ENCODE measurements around the gene TADA2A.
A peak's percentile ranks its signal among the peaks of the same experiment; 100 is the strongest.
"Not testable (repeated sequence)": the region's sequence is repeated elsewhere in the genome, so short reads cannot be mapped to it uniquely, and the experiment has no call there.

The TADA2A gene

DNA sequence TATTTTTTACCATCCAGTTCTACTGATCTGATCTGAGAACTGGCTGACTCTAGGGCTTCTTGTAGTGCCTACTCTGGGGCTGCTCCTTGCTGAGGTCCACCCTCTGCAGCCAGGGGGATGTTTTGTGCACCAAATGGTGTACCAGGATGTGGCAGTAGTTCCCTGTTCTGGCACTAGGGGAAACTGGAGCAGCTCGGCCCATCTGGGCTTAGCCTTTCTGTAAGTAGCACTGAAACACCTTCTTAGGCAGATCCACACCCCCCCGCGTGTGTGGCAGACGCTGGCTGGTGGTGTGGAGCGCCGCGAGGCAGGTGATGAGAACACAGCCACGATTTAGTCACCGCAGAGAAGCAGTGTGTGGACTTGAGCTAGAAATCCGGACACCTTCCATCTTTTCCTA, 100.0 kb downstream of the TADA2A start:
- no peak overlapping the region for H3K4me3 ChIP-seq (ENCODE audit: low read length)
- no peaks in the 10 kb centered on the region; the same call in 1 of the 2 replicates for H4K20me1 ChIP-seq (ENCODE audit: control insufficient read depth, insufficient read depth, low read depth, low read length)
- no peaks in the 10 kb centered on the region for H3K36me3 ChIP-seq (ENCODE audit: control insufficient read depth, low read length)
- no peaks in the 10 kb centered on the region for H3K4me1 ChIP-seq (ENCODE audit: control insufficient read depth, low read length)
- TF ChIP-seq EZH2phosphoT487 (IDR thresholded peaks at IDR 0.05; ENCODE audit: borderline replicate concordance, low read length) = no peak
- TF ChIP-seq, protein P1, sequence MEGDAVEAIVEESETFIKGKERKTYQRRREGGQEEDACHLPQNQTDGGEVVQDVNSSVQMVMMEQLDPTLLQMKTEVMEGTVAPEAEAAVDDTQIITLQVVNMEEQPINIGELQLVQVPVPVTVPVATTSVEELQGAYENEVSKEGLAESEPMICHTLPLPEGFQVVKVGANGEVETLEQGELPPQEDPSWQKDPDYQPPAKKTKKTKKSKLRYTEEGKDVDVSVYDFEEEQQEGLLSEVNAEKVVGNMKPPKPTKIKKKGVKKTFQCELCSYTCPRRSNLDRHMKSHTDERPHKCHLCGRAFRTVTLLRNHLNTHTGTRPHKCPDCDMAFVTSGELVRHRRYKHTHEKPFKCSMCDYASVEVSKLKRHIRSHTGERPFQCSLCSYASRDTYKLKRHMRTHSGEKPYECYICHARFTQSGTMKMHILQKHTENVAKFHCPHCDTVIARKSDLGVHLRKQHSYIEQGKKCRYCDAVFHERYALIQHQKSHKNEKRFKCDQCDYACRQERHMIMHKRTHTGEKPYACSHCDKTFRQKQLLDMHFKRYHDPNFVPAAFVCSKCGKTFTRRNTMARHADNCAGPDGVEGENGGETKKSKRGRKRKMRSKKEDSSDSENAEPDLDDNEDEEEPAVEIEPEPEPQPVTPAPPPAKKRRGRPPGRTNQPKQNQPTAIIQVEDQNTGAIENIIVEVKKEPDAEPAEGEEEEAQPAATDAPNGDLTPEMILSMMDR (IDR thresholded peaks at IDR 0.05; ENCODE audit: low read depth, low read length, poor library complexity, severe bottlenecking) = peak; percentile 25
- H3F3A ChIP-seq (ENCODE audit: control insufficient read depth, insufficient read depth) = no peaks in the 10 kb centered on the region
- peaks cover 30% of the 10 kb centered on the region for H3K79me2 ChIP-seq (ENCODE audit: control insufficient read depth, low read length)
- H3K27me3 ChIP-seq (ENCODE audit: control insufficient read depth, low read length) = no peaks in the 10 kb centered on the region
- H3K9me2 ChIP-seq (replicated peaks; ENCODE audit: control insufficient read depth, low read length) = no peaks in the 10 kb centered on the region
- no peak overlapping the region for H3K4me2 ChIP-seq (ENCODE audit: low read length)
- no peaks in the 10 kb centered on the region for H3K9me3 ChIP-seq (ENCODE audit: control insufficient read depth, insufficient read depth, low read length)
- no peak overlapping the region for H3K27ac ChIP-seq (ENCODE audit: low read depth, low read length)

DNA sequence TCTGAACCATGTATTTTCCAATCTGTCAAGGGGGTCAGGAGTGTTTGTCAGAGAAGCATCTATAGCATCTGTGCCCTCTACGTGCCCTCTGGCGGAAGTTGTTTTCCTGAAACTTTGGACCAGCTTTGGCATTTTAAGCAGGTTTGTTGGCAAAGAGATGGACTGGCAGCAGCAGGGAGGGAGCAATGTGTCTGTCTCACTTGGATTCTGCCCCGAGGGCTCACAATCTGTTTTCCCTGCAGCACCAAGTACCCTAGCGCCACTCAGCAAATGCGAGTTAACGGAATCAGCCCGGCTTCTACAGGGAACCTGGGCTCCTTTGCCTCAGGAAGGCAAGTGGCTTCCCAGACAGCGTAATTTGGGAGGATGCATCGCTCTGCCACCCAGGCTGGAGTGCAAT, 100.4 kb downstream of the TADA2A start:
- H3K79me2 ChIP-seq (ENCODE audit: control insufficient read depth, low read length) = peaks cover 26% of the 10 kb centered on the region
- H3K4me3 ChIP-seq (ENCODE audit: low read length) = no peak overlapping the region
- no peaks in the 10 kb centered on the region for H3K27me3 ChIP-seq (ENCODE audit: control insufficient read depth, low read length)
- no peaks in the 10 kb centered on the region for H3K4me1 ChIP-seq (ENCODE audit: control insufficient read depth, low read length)
- no peak overlapping the region for H3K27ac ChIP-seq (ENCODE audit: low read depth, low read length)
- no peak for TF ChIP-seq EZH2phosphoT487 (IDR thresholded peaks at IDR 0.05; ENCODE audit: borderline replicate concordance, low read length)
- TF ChIP-seq, protein P1 (IDR thresholded peaks at IDR 0.05; ENCODE audit: low read depth, low read length, poor library complexity, severe bottlenecking) = no peak
- no peaks in the 10 kb centered on the region for H3F3A ChIP-seq (ENCODE audit: control insufficient read depth, insufficient read depth)
- H3K36me3 ChIP-seq (ENCODE audit: control insufficient read depth, low read length) = no peaks in the 10 kb centered on the region; the same call in 1 of the 2 replicates
- no peaks in the 10 kb centered on the region; the same call in 1 of the 2 replicates for H4K20me1 ChIP-seq (ENCODE audit: control insufficient read depth, insufficient read depth, low read depth, low read length)
- no peaks in the 10 kb centered on the region for H3K9me2 ChIP-seq (replicated peaks; ENCODE audit: control insufficient read depth, low read length)
- no peaks in the 10 kb centered on the region for H3K9me3 ChIP-seq (ENCODE audit: control insufficient read depth, insufficient read depth, low read length)
- no peak overlapping the region for H3K4me2 ChIP-seq (ENCODE audit: low read length)

DNA sequence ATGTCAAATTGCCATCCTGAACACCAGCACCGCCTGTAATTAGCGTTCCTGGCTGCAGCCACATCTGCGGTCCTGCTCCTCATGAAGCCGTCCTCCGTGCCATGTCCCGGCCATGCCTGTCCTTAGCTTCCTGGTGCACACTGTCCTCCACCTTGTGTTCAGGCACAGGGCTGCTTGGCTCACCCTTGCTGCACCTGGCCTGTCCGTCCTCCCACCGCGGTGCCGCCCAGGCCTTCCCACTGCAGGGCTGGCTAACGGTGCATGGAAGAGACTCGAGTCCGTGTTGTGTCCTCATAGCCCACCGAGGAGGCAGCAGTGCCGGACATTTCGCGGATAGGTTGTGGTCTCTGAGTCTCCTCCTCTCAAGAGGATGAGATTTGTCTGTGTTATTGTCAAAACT, 103.4 kb downstream of the TADA2A start:
- Histone ChIP-seq H3K27ac (ENCODE audit: low read depth, low read length) (no peak overlapping the region), H3K4me2 (ENCODE audit: low read length) (no peak overlapping the region), H3K4me1 (ENCODE audit: control insufficient read depth, low read length) (no peaks in the 10 kb centered on the region), H3K4me3 (ENCODE audit: low read length) (no peak overlapping the region), H3K9me3 (ENCODE audit: control insufficient read depth, insufficient read depth, low read length) (no peaks in the 10 kb centered on the region), H3K79me2 (ENCODE audit: control insufficient read depth, low read length) (peaks cover 16% of the 10 kb centered on the region), H3K36me3 (ENCODE audit: control insufficient read depth, low read length) (peaks cover 23% of the 10 kb centered on the region), H3K27me3 (ENCODE audit: control insufficient read depth, low read length) (no peaks in the 10 kb centered on the region), H3K9me2 (replicated peaks; ENCODE audit: control insufficient read depth, low read length) (no peaks in the 10 kb centered on the region), H4K20me1 (ENCODE audit: control insufficient read depth, insufficient read depth, low read depth, low read length) (no peaks in the 10 kb centered on the region), H3F3A (ENCODE audit: control insufficient read depth, insufficient read depth) (no peaks in the 10 kb centered on the region)
- no peak for TF ChIP-seq EZH2phosphoT487 (IDR thresholded peaks at IDR 0.05; ENCODE audit: borderline replicate concordance, low read length)
- TF ChIP-seq, protein P1 (IDR thresholded peaks at IDR 0.05; ENCODE audit: low read depth, low read length, poor library complexity, severe bottlenecking) = no peak

DNA sequence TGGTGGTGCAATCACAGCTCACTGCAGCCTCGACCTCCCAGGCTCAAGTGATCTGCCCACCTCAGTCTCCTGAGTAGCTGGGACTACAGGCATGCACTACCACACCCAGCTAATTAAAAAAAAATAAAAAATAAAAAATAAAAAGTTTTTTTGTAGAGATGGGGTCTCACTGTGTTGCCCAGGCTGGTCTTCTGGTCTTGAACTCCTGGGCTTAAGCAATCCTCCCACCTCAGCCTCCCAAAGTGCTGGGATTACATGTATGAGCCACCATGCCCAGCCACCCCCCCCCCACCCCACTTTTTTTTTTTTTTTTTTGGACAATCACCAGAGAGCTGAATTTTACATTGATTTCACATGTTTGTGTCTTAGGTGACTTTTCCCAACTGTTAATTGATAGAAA, 105.0 kb downstream of the TADA2A start:
- not testable (repeated sequence) for H3K27me3 ChIP-seq (ENCODE audit: control insufficient read depth, low read length); H3K4me1 ChIP-seq (ENCODE audit: control insufficient read depth, low read length); H4K20me1 ChIP-seq (ENCODE audit: control insufficient read depth, insufficient read depth, low read depth, low read length); H3K9me2 ChIP-seq (replicated peaks; ENCODE audit: control insufficient read depth, low read length); H3K9me3 ChIP-seq (ENCODE audit: control insufficient read depth, insufficient read depth, low read length); H3F3A ChIP-seq (ENCODE audit: control insufficient read depth, insufficient read depth); H3K4me2 ChIP-seq (ENCODE audit: low read length); H3K27ac ChIP-seq (ENCODE audit: low read depth, low read length); H3K4me3 ChIP-seq (ENCODE audit: low read length)
- H3K79me2 ChIP-seq (ENCODE audit: control insufficient read depth, low read length) = peaks cover 14% of the 10 kb centered on the region
- H3K36me3 ChIP-seq (ENCODE audit: control insufficient read depth, low read length) = peaks cover 30% of the 10 kb centered on the region
